ENCODE data around the gene IPCEF1.

The IPCEF1 gene

GRCh38 chr6:154239392-154239791 is 117.2 kb downstream of the IPCEF1 start:
- no peak for DNase-seq
- Histone ChIP-seq H3K27ac (no peak overlapping the region), H3K27me3 (ENCODE audit: insufficient read depth, low read depth, severe bottlenecking) (no peaks in the 10 kb centered on the region), H3K36me3 (no peaks in the 10 kb centered on the region), H3K9me3 (ENCODE audit: severe bottlenecking) (no peaks in the 10 kb centered on the region), H3K4me3 (ENCODE audit: low read depth, low read length) (no peak overlapping the region)
- TF ChIP-seq, protein P1, sequence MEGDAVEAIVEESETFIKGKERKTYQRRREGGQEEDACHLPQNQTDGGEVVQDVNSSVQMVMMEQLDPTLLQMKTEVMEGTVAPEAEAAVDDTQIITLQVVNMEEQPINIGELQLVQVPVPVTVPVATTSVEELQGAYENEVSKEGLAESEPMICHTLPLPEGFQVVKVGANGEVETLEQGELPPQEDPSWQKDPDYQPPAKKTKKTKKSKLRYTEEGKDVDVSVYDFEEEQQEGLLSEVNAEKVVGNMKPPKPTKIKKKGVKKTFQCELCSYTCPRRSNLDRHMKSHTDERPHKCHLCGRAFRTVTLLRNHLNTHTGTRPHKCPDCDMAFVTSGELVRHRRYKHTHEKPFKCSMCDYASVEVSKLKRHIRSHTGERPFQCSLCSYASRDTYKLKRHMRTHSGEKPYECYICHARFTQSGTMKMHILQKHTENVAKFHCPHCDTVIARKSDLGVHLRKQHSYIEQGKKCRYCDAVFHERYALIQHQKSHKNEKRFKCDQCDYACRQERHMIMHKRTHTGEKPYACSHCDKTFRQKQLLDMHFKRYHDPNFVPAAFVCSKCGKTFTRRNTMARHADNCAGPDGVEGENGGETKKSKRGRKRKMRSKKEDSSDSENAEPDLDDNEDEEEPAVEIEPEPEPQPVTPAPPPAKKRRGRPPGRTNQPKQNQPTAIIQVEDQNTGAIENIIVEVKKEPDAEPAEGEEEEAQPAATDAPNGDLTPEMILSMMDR (IDR thresholded peaks at IDR 0.05; ENCODE audit: low read depth, low read length), result no peak

- no peaks in the 10 kb centered on the region for H3K27me3 ChIP-seq (ENCODE audit: insufficient read depth, low read depth, severe bottlenecking)
- no peak overlapping the region for H3K27ac ChIP-seq
- H3K36me3 ChIP-seq, result no peaks in the 10 kb centered on the region
Measured at GRCh38 chr6:154238831-154239230, 117.8 kb downstream of the IPCEF1 start.

DNA sequence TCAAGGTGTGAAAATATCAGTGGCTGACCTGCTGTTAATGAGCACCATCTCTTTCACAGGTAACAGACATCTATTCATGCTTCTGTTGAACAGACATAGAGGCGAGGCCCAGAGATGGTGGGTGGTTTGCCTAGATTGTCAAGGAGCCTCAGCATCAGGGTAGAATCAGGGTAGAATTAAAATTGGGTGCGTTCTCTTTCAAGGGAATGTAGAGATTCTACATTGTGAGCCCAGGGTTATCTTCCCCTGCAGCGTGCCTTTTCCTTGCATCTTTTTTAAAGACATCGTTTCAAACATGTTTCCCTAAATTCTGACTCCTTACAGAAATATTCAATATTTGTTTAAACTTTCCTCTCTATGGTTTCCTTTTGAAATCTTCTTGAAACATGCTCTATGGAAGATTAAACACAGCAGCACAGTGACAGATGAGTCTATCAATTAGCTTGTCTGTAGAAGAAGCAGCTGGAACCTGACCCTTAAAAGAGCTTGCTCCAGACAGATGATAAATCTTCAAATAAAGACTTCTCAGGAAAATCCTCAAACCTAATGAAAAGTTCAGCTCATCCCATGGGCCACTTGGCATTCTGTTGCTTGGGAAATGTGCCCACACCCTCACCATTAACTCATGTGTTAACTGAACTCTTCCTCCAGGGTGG is 119.8 kb downstream of the IPCEF1 start:
- no peaks in the 10 kb centered on the region for H3K27me3 ChIP-seq (ENCODE audit: insufficient read depth, low read depth, severe bottlenecking)
- no peaks in the 10 kb centered on the region for H3K9me3 ChIP-seq (ENCODE audit: severe bottlenecking)
- DNase-seq, result no peak
- H3K4me3 ChIP-seq (ENCODE audit: low read depth, low read length), result no peak overlapping the region
- no peaks in the 10 kb centered on the region for H3K36me3 ChIP-seq
- TF ChIP-seq, protein P1 (IDR thresholded peaks at IDR 0.05; ENCODE audit: low read depth, low read length), result no peak
- no peak overlapping the region for H3K27ac ChIP-seq

More at GRCh38 chr6:154238831-154239230, 117.8 kb downstream of the IPCEF1 start:
- TF ChIP-seq, protein P1 (IDR thresholded peaks at IDR 0.05; ENCODE audit: low read depth, low read length), result no peak
- H3K4me3 ChIP-seq (ENCODE audit: low read depth, low read length), result no peak overlapping the region
- H3K9me3 ChIP-seq (ENCODE audit: severe bottlenecking), result no peaks in the 10 kb centered on the region
- DNase-seq, result no peak

DNA sequence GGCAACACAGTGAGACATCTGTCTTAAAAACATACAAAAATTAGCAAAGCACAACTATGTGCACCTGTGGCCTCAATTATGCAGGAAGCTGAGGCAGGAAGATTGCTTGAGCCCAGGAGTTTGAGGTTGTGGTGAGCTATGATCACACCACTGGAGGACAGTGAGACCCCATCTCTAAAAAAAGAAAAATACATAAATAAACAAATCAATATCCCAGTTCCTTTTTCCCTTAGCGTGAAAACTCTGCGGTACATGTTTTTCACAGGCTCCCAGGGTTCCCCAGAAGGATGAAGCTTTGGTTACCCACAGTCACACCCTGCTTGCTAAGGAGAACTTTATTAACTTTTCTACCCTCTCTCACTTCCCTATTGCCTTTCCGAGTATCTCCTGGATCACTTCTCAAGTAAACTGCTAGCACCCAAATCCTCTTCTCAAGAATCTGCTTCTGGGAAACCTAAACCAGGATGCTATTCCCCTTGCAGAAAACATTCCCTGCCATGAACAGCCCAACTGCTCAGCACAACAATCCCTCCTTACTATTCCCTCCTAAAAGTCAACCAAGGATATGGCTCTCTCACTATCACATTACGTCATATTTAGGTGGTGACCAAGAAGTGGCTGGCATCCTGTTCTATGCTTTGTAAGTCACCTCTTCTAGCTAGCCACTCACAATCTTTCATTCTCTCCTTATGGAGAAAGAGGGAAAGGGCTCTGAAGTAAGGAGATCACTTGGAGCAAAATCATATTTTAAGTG is 122.4 kb downstream of the IPCEF1 start:
- no peaks in the 10 kb centered on the region for H3K9me3 ChIP-seq (ENCODE audit: severe bottlenecking)
- TF ChIP-seq, protein P1 (IDR thresholded peaks at IDR 0.05; ENCODE audit: low read depth, low read length), result no peak
- no peak overlapping the region for H3K4me3 ChIP-seq (ENCODE audit: low read depth, low read length)
- DNase-seq, result no peak
- no peak overlapping the region for H3K27ac ChIP-seq
- no peaks in the 10 kb centered on the region for H3K36me3 ChIP-seq
- no peaks in the 10 kb centered on the region for H3K27me3 ChIP-seq (ENCODE audit: insufficient read depth, low read depth, severe bottlenecking)

DNA sequence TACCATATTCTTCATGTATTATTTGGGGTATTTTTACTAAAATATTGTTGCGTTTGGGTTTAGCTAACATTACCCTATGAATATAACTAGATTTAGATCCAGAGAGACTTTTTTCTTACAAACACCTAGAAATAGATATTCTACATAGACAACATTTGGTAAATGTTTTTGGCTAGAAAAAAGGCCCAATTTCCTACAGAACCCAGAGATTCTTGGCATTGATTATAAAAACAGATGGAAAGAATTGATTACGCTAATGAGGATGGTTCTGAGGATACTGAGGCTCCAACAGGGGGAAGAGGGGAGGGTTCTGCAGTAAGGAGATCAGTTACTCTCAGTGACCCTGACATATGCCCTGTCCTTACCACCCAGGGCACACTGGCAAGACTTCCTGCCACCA is 123.2 kb downstream of the IPCEF1 start:
- TF ChIP-seq, protein P1 (IDR thresholded peaks at IDR 0.05; ENCODE audit: low read depth, low read length), result no peak
- Histone ChIP-seq H3K4me3 (ENCODE audit: low read depth, low read length) (no peak overlapping the region), H3K27me3 (ENCODE audit: insufficient read depth, low read depth, severe bottlenecking) (no peaks in the 10 kb centered on the region), H3K27ac (no peak overlapping the region), H3K9me3 (ENCODE audit: severe bottlenecking) (no peaks in the 10 kb centered on the region), H3K36me3 (no peaks in the 10 kb centered on the region)
- DNase-seq, result no peak
